ENCODE measurements around the gene NR5A1.

Gene NR5A1

GRCh38 chr9:124514874-124515273 lies 7.7 kb upstream of the NR5A1 start:
- DNase-seq = no peak

DNA sequence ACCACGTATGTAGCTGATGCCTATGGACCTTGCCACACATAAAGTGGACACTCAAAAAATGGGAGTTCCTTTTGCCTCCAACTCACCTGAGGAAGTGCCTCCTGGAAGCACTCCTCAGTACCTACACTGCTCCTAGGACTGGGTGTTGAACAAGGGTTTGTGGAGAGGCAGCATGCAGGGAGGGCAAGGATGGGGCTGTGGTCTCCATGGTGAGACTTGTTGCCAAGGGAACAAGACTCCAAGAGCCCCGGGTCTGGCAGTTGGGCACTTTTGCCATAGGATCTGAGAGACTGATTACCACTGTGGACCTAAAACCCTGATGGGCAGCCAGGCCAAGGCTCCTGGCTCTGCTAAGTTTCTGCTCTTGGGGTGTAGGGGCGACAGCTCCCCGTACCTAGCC lies 6.9 kb upstream of the NR5A1 start:
- DNase-seq = no peak

DNA sequence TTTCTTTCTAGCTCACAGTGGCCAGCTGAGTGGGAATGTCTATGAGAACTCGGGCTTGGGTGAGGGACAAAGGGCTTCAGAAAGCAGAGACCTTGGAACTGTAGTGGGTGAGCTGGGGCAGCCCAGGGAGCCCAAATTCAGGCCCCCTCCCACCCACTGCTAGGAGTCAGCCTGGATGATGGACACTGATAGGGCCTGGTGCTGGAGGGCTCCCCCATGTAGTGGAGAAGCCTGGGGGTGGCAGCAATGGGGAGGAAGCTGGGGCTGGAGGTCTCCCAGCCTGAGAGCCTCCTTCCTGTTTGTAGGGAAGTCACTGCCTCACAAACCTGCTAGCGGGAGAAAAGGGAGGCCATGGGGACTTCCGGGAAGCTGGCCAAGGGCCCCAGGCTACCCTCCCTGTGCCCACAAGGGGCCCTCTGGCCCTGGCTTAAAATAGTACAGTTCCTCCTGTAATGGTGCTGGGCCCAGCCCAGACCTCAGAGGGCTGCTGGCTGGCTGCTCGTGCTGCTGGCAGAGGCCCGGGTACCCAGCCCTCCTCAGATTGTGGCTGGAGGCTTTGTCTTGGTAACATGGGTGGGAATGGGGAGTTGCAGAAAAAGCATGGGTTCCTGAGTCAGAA lies 6.3 kb upstream of the NR5A1 start:
- peak in 14 of 58 donors; percentile 6 to 64 (median 14) for DNase-seq

DNA sequence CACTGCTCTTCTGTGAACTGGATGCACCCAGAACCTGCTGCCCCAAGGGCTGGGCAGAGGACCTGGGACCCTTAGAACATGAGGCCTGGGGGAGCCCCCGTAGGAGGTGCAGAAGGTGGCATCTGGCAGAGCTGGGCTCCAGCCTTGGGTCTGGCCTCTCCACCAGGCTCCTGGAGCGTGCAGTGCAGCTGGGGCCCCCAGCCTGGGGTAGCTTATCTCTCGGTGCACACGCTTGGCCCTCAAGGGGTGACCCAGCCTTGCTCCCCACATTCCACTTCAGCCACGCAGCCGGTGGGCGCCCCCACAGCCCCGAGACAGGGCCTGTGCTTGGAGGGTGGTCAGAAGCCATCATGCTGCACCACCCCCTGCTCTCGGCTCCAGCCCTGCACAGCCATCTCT lies 5.6 kb upstream of the NR5A1 start:
- no peak for DNase-seq

GRCh38 chr9:124511891-124512805 lies 4.9 kb upstream of the NR5A1 start:
- DNase-seq = no peak

DNA sequence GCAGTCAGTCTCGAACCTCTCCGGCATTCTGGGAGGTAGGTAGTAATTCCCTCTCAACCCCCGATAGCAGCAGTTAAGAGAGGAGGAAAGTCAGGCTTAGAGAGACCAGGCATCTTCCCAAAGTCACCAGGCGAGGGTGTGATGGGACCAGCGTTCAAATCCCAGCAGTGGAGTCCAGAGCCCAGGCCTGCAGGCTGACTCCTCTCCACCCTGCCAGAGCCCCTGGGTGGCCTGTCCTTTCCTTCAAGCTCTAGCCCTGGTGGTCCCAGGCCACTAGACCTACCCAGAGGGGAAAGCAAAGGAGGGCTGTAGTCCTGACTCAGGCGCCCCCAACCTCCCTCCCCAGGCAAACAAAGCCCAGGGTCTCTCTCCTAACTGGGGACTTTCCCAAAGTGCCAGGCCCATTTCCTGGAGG lies 4.2 kb upstream of the NR5A1 start:
- no peak for DNase-seq

DNA sequence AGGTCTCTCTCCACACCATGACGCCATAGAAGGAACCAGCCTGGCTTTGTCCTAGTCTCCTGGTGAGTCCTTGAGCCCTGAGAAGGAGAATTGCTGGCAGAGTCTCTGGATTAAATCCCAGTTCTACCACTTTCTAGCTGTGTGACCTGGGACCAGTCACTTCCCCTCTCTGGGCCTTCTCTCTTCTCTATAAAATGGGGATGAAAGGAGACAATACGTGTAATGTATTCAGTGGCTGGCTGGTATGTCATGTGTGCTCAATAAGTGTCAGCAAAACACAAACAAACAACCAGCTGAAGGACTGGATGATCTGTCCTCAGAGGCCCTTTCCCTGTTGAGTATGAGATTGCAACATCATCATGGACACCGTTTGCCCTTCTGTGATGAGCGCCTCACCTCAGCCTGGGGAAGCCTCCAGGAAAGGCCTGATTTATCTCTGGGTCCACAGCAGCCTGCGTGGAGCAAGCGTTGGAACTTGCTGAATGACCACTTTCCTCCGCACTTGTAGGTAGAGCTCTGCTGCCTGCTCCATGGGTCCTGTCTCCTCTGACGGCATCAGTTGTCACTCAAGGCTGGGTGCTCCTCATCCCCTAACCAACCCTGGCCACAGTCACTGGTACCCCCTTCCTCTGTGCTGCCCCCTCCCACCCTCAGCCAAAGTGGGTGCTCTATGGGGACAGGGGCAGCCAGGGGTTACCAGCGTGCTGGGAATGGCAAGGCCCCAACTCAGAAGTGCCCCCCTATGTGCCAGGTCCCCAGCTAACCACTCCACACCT lies 3.6 kb upstream of the NR5A1 start:
- no peak for DNase-seq

GRCh38 chr9:124507880-124508423 lies 753 bp upstream of the NR5A1 start:
- no peak for DNase-seq

GRCh38 chr9:124506433-124506832 lies 766 bp downstream of the NR5A1 start:
- DNase-seq = no peak

- DNase-seq = no peak
Measured at GRCh38 chr9:124505901-124506346, 1.3 kb downstream of the NR5A1 start.

DNA sequence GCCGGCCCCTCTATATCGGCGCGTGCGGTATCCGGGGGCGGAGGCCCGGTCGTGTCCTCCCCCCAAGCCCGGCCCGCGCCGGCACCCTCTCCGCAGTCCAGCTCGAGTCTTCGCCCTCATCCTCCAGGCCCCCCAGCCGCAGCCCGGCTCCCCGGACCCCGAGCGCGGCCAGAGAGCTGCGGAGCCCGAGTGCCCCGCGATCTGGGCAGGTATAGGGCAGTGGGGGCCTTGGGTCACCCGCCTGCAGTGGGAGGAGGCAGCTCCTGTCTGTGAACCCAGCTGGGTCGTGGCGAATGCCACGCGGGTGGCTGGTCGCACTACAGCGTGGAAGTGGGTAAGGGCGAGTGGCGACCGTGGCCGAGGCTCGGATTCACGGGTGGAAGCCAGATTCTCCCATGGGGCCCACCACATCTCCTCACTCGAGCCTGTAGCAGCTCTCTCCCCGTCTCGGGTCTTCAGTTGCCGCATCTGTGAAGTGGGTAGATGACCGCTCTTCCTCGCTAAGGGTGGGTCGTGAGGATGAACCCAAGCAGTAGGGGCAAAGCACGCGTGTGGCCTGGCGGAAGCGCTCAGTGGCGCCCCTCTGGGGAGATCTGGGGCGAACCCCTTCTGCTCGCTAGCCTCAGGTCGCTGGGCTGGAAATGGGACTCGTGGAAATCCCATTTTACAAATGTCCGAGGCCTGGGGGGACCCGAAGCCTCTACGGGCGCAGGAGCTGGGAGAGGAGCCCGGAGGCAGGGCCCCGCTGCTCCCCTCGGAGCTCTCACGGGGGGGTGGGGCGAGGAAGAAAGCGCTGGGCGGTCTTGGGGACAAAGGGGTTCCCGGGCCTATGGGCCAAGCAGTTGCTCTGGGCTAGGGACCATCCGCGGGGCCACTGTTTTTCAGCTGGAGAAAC lies 1.9 kb downstream of the NR5A1 start:
- no peak for DNase-seq

GRCh38 chr9:124504530-124505005 lies 2.6 kb downstream of the NR5A1 start:
- DNase-seq = no peak

DNA sequence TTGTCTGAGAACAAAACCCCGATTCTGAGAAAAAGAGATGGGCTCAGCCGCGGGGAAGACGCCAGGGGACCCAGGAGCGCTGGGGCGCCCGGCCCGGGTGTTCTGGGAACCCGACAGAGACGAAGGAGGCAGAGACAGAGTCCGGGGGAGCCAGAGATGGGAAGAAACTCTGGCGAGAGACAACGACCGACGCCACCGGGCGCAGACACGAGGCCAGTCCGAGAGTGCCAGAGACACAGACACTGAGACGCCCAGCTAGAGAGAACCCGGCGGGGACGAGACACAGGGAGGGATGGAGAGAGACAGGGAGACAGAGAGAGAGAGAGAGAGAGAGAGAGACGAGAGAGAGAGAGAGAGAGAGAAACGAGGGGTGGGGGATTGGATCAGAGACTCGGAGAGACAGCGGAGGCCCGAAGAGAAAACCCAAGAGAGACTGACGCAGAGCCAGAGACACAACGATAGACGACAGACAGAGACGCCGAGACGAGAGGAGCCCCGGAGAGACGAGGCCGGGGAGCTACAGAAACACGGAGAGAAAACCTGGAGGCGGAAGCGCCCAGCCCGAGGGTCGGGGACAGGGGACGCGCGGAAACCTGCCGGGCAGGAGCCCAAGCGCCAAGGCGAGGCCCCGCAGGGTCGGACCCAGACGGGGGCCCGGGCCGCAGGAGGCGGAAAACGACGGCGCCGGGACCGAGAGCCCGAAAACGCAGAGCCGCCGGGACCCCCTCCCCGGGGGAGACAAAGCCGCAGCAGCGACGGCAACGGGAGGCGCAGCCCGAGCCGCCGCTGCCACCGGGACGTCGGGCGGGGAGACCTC lies 3.3 kb downstream of the NR5A1 start:
- DNase-seq = no peak

GRCh38 chr9:124502711-124503702 lies 4.2 kb downstream of the NR5A1 start:
- no peak for DNase-seq

DNA sequence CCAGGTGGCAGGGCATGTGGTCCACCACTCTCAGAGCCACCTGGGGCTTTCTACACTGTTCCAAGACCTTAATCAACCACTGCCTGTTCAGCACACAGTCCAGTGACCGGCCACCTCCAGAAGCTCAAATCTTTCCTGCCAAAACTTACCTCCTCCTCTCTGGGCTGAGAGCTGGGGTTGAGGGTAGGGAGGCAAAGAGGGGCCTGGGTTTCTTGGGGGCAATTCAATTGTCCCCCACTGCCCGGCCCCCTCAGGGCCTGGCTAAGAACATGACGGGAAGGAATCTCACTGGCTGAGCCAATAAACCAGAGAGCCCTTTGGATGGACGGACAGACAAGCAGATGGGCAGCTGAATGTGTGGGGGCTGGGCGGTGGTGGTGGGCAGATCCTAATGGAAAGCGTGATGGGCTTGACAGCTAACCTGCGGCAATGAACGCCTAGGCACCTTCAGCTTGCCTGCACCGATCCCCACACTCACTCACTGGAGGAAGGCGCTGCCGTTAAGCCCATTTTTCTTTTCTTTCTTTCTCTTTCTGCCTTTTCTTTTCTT lies 5.4 kb downstream of the NR5A1 start:
- DNase-seq = no peak

DNA sequence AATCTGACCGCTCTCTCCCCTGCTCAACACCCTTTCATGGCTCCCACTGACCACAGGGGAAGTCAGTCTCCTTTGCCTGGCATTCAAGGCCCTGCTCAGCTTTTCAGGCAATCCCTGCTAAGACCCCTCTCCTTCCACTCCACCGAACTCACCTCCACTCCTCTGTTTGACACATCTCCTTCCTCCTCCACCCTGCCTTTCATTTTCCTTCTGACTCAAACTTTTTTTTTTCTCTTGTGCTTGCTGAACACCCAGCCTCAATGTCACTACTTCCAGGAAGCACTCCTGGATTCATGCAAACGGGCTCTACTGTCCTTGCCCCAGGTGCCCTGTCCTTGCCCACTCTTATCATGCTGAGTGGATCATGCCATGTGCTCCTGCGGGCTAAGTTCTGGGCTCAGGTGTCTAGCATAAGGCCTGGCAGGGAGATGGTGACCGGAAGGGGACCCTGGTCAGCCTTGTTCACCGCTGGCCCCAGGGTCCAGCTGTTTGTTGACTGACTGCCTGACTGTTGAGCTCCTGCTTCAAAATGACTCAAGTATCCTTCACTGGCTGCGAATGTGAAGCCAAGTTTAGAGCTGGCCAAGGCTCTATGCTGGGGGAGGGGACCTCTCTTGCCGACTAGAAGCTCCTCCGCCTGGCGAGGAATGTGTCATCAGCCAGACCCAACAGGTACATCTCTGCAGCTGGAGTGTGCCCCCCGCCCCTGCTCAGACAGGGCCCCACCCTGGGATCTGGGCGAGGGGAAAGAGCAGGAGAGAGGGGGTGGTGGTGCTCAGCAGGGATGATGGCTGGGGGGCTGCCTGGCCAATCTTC lies 6.2 kb downstream of the NR5A1 start:
- DNase-seq = no peak
